ENCODE results near the gene DLGAP1. TPM values are rescaled to one million over a fixed set of nuclear protein-coding genes. Genes with fewer than 3 reads are reported as not detected.
A peak's percentile ranks its signal among the peaks of the same experiment; 100 is the strongest.

The DLGAP1 gene
- total and polyA plus RNA-seq, 2 experiments from 2014 or later: 0.13 to 0.22 TPM

- DNase-seq: no peak
- no peaks in the 10 kb centered on the region for H3K9me3 ChIP-seq (ENCODE audit: low read depth)
- H3F3A ChIP-seq (ENCODE audit: insufficient read depth): no peaks in the 10 kb centered on the region
- no peaks in the 10 kb centered on the region for H3K9me2 ChIP-seq (ENCODE audit: insufficient read depth)
- H2AFZ ChIP-seq: no peak overlapping the region
- no peaks in the 10 kb centered on the region for H3K27me3 ChIP-seq (replicated peaks; ENCODE audit: insufficient read depth)
- no peak overlapping the region for H3K9ac ChIP-seq
- H3K36me3 ChIP-seq (ENCODE audit: low read depth): no peaks in the 10 kb centered on the region
- H3K4me3 ChIP-seq: no peak overlapping the region
- H3K4me1 ChIP-seq (ENCODE audit: insufficient read depth): no peaks in the 10 kb centered on the region
- TF ChIP-seq EZH2phosphoT487 (IDR thresholded peaks at IDR 0.05; ENCODE audit: insufficient read depth, low read depth): no peak
- TF ChIP-seq EZH2 (IDR thresholded peaks at IDR 0.05; ENCODE audit: insufficient read depth, poor library complexity, severe bottlenecking): no peak
- no peaks in the 10 kb centered on the region for H4K20me1 ChIP-seq (ENCODE audit: insufficient read depth)
- H3K4me2 ChIP-seq (ENCODE audit: unreplicated experiment): no peak overlapping the region
- no peaks in the 10 kb centered on the region for H3K79me2 ChIP-seq (ENCODE audit: insufficient read depth)
- H3K27ac ChIP-seq: no peak overlapping the region
- WGBS, 2 experiments (ENCODE audit: low coverage in 1 of 2, low lambda C conversion rate in 2 of 2, missing lambda C conversion rate in 2 of 2): 92 to 94% methylated on average over 3 of the region's 3 CpGs
- in situ Hi-C loops (cut with MboI): no loop called here
Measured at GRCh38 chr18:3529077-3529476, 926.0 kb downstream of the DLGAP1 start.

GRCh38 chr18:3528231-3528630 lies 926.9 kb downstream of the DLGAP1 start:
- H3K79me2 ChIP-seq (ENCODE audit: insufficient read depth): no peaks in the 10 kb centered on the region
- no peak overlapping the region for H3K4me3 ChIP-seq
- H4K20me1 ChIP-seq (ENCODE audit: insufficient read depth): no peaks in the 10 kb centered on the region
- TF ChIP-seq EZH2 (IDR thresholded peaks at IDR 0.05; ENCODE audit: insufficient read depth, poor library complexity, severe bottlenecking): no peak
- TF ChIP-seq EZH2phosphoT487 (IDR thresholded peaks at IDR 0.05; ENCODE audit: insufficient read depth, low read depth): no peak
- H3K27ac ChIP-seq: no peak overlapping the region
- H3K4me2 ChIP-seq (ENCODE audit: unreplicated experiment): no peak overlapping the region
- no peaks in the 10 kb centered on the region for H3K27me3 ChIP-seq (replicated peaks; ENCODE audit: insufficient read depth)
- no peaks in the 10 kb centered on the region for H3K9me3 ChIP-seq (ENCODE audit: low read depth)
- no peak for DNase-seq
- WGBS, 2 experiments (ENCODE audit: low coverage in 1 of 2, low lambda C conversion rate in 2 of 2, missing lambda C conversion rate in 2 of 2): 64 to 68% methylated on average over 4 of the region's 4 CpGs
- H3K9ac ChIP-seq: no peak overlapping the region
- H3K36me3 ChIP-seq (ENCODE audit: low read depth): no peaks in the 10 kb centered on the region
- in situ Hi-C loops (cut with MboI): no loop called here
- H3F3A ChIP-seq (ENCODE audit: insufficient read depth): no peaks in the 10 kb centered on the region
- H3K4me1 ChIP-seq (ENCODE audit: insufficient read depth): no peaks in the 10 kb centered on the region
- H3K9me2 ChIP-seq (ENCODE audit: insufficient read depth): no peaks in the 10 kb centered on the region
- H2AFZ ChIP-seq: no peak overlapping the region

- Histone ChIP-seq H3K27ac (no peak overlapping the region), H3K4me3 (no peak overlapping the region), H3K27me3 (replicated peaks; ENCODE audit: insufficient read depth) (0 out of 2 replicates have a peak, but pooled peaks cover under 1% of the 10 kb centered on the region), H3K9ac (no peak overlapping the region), H3K4me1 (ENCODE audit: insufficient read depth) (no peaks in the 10 kb centered on the region), H2AFZ (peak overlapping the region; percentile 53; the same call in 1 of the 2 replicates), H3K4me2 (ENCODE audit: unreplicated experiment) (no peak overlapping the region), H4K20me1 (ENCODE audit: insufficient read depth) (no peaks in the 10 kb centered on the region), H3K79me2 (ENCODE audit: insufficient read depth) (no peaks in the 10 kb centered on the region), H3K36me3 (ENCODE audit: low read depth) (no peaks in the 10 kb centered on the region), H3K9me2 (ENCODE audit: insufficient read depth) (no peaks in the 10 kb centered on the region), H3K9me3 (ENCODE audit: low read depth) (no peaks in the 10 kb centered on the region), H3F3A (ENCODE audit: insufficient read depth) (no peaks in the 10 kb centered on the region)
- TF ChIP-seq EZH2 (IDR thresholded peaks at IDR 0.05; ENCODE audit: insufficient read depth, poor library complexity, severe bottlenecking) (no peak), EZH2phosphoT487 (IDR thresholded peaks at IDR 0.05; ENCODE audit: insufficient read depth, low read depth) (no peak)
- in situ Hi-C loops (cut with MboI): no loop called here
- peak; percentile 12 for DNase-seq
- WGBS, 2 experiments (ENCODE audit: low coverage in 1 of 2, low lambda C conversion rate in 2 of 2, missing lambda C conversion rate in 2 of 2): 53 to 55% methylated on average over 13 of the region's 13 CpGs
Measured at GRCh38 chr18:3526421-3527354, 928.4 kb downstream of the DLGAP1 start.

- H3K79me2 ChIP-seq (ENCODE audit: insufficient read depth): no peaks in the 10 kb centered on the region
- no peaks in the 10 kb centered on the region for H4K20me1 ChIP-seq (ENCODE audit: insufficient read depth)
- 0 out of 2 replicates have a peak, but pooled peaks cover 3% of the 10 kb centered on the region for H3K27me3 ChIP-seq (replicated peaks; ENCODE audit: insufficient read depth)
- no peak for DNase-seq
- no peaks in the 10 kb centered on the region for H3K9me3 ChIP-seq (ENCODE audit: low read depth)
- H3F3A ChIP-seq (ENCODE audit: insufficient read depth): no peaks in the 10 kb centered on the region
- no peak overlapping the region for H3K4me3 ChIP-seq
- H3K4me1 ChIP-seq (ENCODE audit: insufficient read depth): no peaks in the 10 kb centered on the region
- no peak overlapping the region for H2AFZ ChIP-seq
- H3K9me2 ChIP-seq (ENCODE audit: insufficient read depth): no peaks in the 10 kb centered on the region
- no peak for TF ChIP-seq EZH2 (IDR thresholded peaks at IDR 0.05; ENCODE audit: insufficient read depth, poor library complexity, severe bottlenecking)
- TF ChIP-seq EZH2phosphoT487 (IDR thresholded peaks at IDR 0.05; ENCODE audit: insufficient read depth, low read depth): no peak
- H3K27ac ChIP-seq: no peak overlapping the region
- no peak overlapping the region for H3K4me2 ChIP-seq (ENCODE audit: unreplicated experiment)
- WGBS, 2 experiments (ENCODE audit: low coverage in 1 of 2, low lambda C conversion rate in 2 of 2, missing lambda C conversion rate in 2 of 2): 95 to 99% methylated on average over 10 of the region's 10 CpGs
- H3K36me3 ChIP-seq (ENCODE audit: low read depth): no peaks in the 10 kb centered on the region
- in situ Hi-C loops (cut with MboI): no loop called here
- H3K9ac ChIP-seq: no peak overlapping the region
Measured at GRCh38 chr18:3525870-3526420, 929.2 kb downstream of the DLGAP1 start.
